GM23338 (cell line): Measurements from ENCODE around the gene ATP6V1A. TPM values are rescaled to one million over a fixed set of nuclear protein-coding genes. Genes with fewer than 3 reads are reported as not detected.

Experiments
- ATAC-seq: fragments of 200-7000 bp; cut with Tn5 transposase; 3 replicates; pipeline ENCODE4 v1.9.1; 2020
- DNase-seq: peaks from one replicate; pipeline ENCODE4 v3.0.0-alpha.2; 2015; ENCODE audit warnings: low spot score
- H2AFZ ChIP-seq: fragments of 200-600 bp; sonication (generic); 2 replicates; pipeline ENCODE4 v1.8.0; 2016; ENCODE audit warnings: antibody characterized with exemption, mild to moderate bottlenecking, moderate library complexity
- H3F3A ChIP-seq: fragments of 200-600 bp; sonication (generic); replicated peaks from 2 replicates; pipeline ENCODE4 v1.8.0; 2017; ENCODE audit warnings: antibody characterized with exemption, mixed run types, low read depth
- H3K27ac ChIP-seq: fragments of 200-600 bp; sonication (generic); 2 replicates; pipeline ENCODE4 v1.6.1; 2016; ENCODE audit warnings: low read depth
- H3K27me3 ChIP-seq: fragments of 200-600 bp; sonication (generic); 2 replicates; pipeline ENCODE4 v1.8.0; 2016; ENCODE audit warnings: mild to moderate bottlenecking, mixed run types, moderate library complexity; ENCODE audit not compliant: insufficient read depth
- H3K36me3 ChIP-seq: fragments of 200-600 bp; sonication (generic); 2 replicates; pipeline ENCODE4 v1.8.0; 2016; ENCODE audit warnings: mild to moderate bottlenecking; ENCODE audit not compliant: insufficient read depth
- H3K4me1 ChIP-seq: fragments of 200-600 bp; sonication (generic); 2 replicates; pipeline ENCODE4 v1.8.0; 2016; ENCODE audit warnings: mild to moderate bottlenecking, moderate library complexity; ENCODE audit not compliant: insufficient read depth
- H3K4me2 ChIP-seq: fragments of 200-600 bp; sonication (generic); 2 replicates; pipeline ENCODE4 v1.7.1; 2017; ENCODE audit warnings: mixed run types
- H3K4me3 ChIP-seq: fragments of 200-600 bp; sonication (generic); 2 replicates; pipeline ENCODE4 v1.6.1; 2016; ENCODE audit warnings: mixed run types
- H3K79me2 ChIP-seq: fragments of 200-600 bp; sonication (generic); replicated peaks from 2 replicates; pipeline ENCODE4 v1.8.0; 2017; ENCODE audit warnings: mild to moderate bottlenecking; ENCODE audit not compliant: insufficient read depth
- H3K9me2 ChIP-seq: fragments of 200-600 bp; sonication (generic); 2 replicates; pipeline ENCODE4 v1.8.0; 2017; ENCODE audit not compliant: insufficient read depth
- H4K20me1 ChIP-seq: fragments of 200-600 bp; sonication (generic); replicated peaks from 2 replicates; pipeline ENCODE4 v1.8.0; 2017; ENCODE audit warnings: mild to moderate bottlenecking; ENCODE audit not compliant: insufficient read depth
- H3K27ac Mint-ChIP-seq: 2 replicates; pipeline ENCODE4 v1.8.0; 2020; ENCODE audit warnings: inconsistent platforms, mild to moderate bottlenecking, moderate library complexity, mixed read lengths
- H3K27me3 Mint-ChIP-seq: 3 replicates; pipeline ENCODE4 v1.8.0; 2022; ENCODE audit warnings: low read depth, mild to moderate bottlenecking, moderate library complexity, mixed read lengths, inconsistent platforms; ENCODE audit not compliant: insufficient read depth, poor library complexity
- H3K36me3 Mint-ChIP-seq: 3 replicates; pipeline ENCODE4 v1.8.0; 2021; ENCODE audit warnings: low read depth, mild to moderate bottlenecking, inconsistent platforms, moderate library complexity, mixed read lengths
- H3K4me1 Mint-ChIP-seq: 3 replicates; pipeline ENCODE4 v1.8.0; 2020; ENCODE audit warnings: mild to moderate bottlenecking, inconsistent platforms, mixed read lengths
- H3K4me3 Mint-ChIP-seq: 3 replicates; pipeline ENCODE4 v1.8.0; 2021; ENCODE audit warnings: moderate library complexity, mild to moderate bottlenecking, inconsistent platforms, mixed read lengths
- H3K9me3 Mint-ChIP-seq: 3 replicates; pipeline ENCODE4 v1.8.0; 2020; ENCODE audit warnings: moderate library complexity, mild to moderate bottlenecking, inconsistent platforms, mixed read lengths
- CREB1 ChIP-seq: fragments of 250-450 bp; sonication (Bioruptor Pico); IDR thresholded peaks from 2 replicates; pipeline ENCODE4 v1.5.0; 2020; ENCODE audit warnings: low read depth, mild to moderate bottlenecking, moderate library complexity
- EZH2 ChIP-seq: fragments of 200-600 bp; sonication (generic); IDR thresholded peaks from one replicate; pipeline ENCODE4 v1.8.0; 2017; ENCODE audit warnings: antibody characterized with exemption, mild to moderate bottlenecking, low read depth; ENCODE audit not compliant: unreplicated experiment
- EZH2phosphoT487 ChIP-seq: fragments of 200-600 bp; sonication (generic); IDR thresholded peaks from one replicate; pipeline ENCODE4 v1.8.1; 2018; ENCODE audit warnings: antibody characterized with exemption; ENCODE audit not compliant: unreplicated experiment
- JUNB ChIP-seq: IDR thresholded peaks from one replicate; pipeline ENCODE4 v1.6.1; 2016; ENCODE audit warnings: antibody characterized with exemption; ENCODE audit not compliant: unreplicated experiment
- NANOG ChIP-seq: IDR thresholded peaks from 2 replicates; pipeline ENCODE4 v1.6.1; 2016; ENCODE audit warnings: antibody characterized with exemption, borderline replicate concordance
- POLR2AphosphoS5 ChIP-seq: IDR thresholded peaks from 2 replicates; pipeline ENCODE4 v1.6.1; 2016; ENCODE audit warnings: antibody characterized with exemption, low read depth
- STAT1 ChIP-seq: IDR thresholded peaks from one replicate; pipeline ENCODE4 v1.6.1; 2016; ENCODE audit warnings: antibody characterized with exemption; ENCODE audit not compliant: unreplicated experiment
- ZNF114 ChIP-seq: fragments of 250-450 bp; sonication (Bioruptor Pico); IDR thresholded peaks from 2 replicates; pipeline ENCODE4 v1.5.0; 2020; ENCODE audit warnings: mild to moderate bottlenecking, moderate library complexity
- ZNF331 ChIP-seq: fragments of 250-450 bp; sonication (Bioruptor Pico); IDR thresholded peaks from 2 replicates; pipeline ENCODE4 v1.5.0; 2020; ENCODE audit warnings: low read depth, mild to moderate bottlenecking, moderate library complexity
- polyA plus RNA-seq: library from polyadenylated mRNA; unstranded; fragments of >200 nt; fragmentation: Nextera tagmentation; extraction: Ambion mirVana; gene quantifications from 2 replicates; pipeline ENCODE4 v1.2.1, GENCODE V29; 2016
- total RNA-seq: library from RNA; depleted of rRNA; stranded (reverse); fragments of >200 nt; shearing (Covaris generic); gene quantifications from 2 replicates; pipeline ENCODE4 v1.2.3, GENCODE V29; 2014
- TF ChIP-seq, protein P1 (sequence below), 2 experiments: fragments of 200-600 bp in 1 of 2; sonication (generic) in 1 of 2; conservative IDR thresholded peaks; 2 replicates each; pipeline versions ENCODE4 v1.5.1 to v1.6.1; 2016 to 2017; ENCODE audit warnings: antibody characterized with exemption in 2 of 2, low read depth in 2 of 2, mild to moderate bottlenecking in 2 of 2, moderate library complexity in 1 of 2
- TF ChIP-seq, protein P2 (sequence below): fragments of 250-450 bp; sonication (Bioruptor Pico); IDR thresholded peaks from 2 replicates; pipeline ENCODE4 v1.5.0; 2020; ENCODE audit warnings: mild to moderate bottlenecking, moderate library complexity

Gene ATP6V1A
- total and polyA plus RNA-seq, 2 experiments from 2014 or later: 38.0 to 87.3 TPM

DNA sequence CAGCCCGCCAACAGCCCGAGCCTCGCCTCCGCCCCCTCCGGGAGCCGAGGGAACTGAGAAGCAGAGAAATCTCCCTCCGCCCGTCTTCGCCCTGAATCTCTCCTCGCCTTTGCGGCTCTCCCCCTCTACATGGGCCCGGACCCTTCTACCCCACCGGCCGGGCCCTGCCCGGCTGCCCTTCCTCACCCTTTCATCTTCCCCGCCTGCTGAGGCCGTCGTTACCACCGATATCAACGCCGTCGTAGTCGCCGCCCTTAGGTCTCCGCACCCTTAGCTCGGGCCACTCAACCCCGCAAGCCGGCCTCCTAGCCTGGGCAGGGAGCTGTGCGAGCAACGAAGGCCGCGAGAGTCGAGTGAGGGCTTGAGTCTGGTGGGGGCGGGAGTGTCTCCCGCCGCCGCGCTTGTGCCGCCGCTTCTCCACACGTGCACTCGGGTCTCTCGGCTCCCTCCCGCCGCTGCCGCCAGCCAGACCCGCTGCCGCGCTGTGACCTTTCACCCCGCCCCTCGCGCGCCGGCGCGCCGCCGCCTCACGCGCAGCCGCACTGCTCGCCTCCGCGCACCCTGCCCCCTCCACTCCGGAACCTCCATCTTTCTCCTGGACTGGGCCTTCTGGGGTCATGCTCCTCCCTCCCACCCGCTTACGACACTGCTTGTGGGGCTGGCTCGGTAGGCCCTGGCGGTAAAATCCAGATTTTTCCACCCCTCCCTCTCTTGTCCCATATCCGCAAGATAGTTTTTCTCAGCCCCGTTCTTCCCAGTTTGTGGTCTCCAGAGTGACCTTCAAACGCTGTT is 883 bp upstream of the ATP6V1A start, which contains the start of gene NAA50:
TSS of gene NAA50 (minus strand) at position 494 of the 792 bp plus-strand sequence. CDS start at position 194, 300 bp downstream.
- Mint-ChIP-seq H3K9me3 (peaks cover 2% of the 10 kb centered on the region; the same call in 2 of the 3 replicates), H3K4me1 (peaks cover 44% of the 10 kb centered on the region), H3K27me3 (peaks cover 18% of the 10 kb centered on the region), H3K4me3 (peak within 1 kb of the TSS; percentile 100), H3K27ac (peak within 1 kb of the TSS; percentile 100), H3K36me3 (peaks cover 14% of the 10 kb centered on the region)
- Histone ChIP-seq H3K9me2 (no peaks in the 10 kb centered on the region), H4K20me1 (peaks cover 33% of the 10 kb centered on the region), H3K4me3 (peak within 1 kb of the TSS; percentile 80), H3K27ac (peak within 1 kb of the TSS; percentile 100), H2AFZ (peak within 1 kb of the TSS; percentile 4; the same call in 1 of the 2 replicates), H3K79me2 (peaks cover 81% of the 10 kb centered on the region), H3K36me3 (no peaks in the 10 kb centered on the region), H3K27me3 (no peaks in the 10 kb centered on the region), H3F3A (no peaks in the 10 kb centered on the region), H3K4me2 (peak within 1 kb of the TSS; percentile 81), H3K4me1 (peaks cover 23% of the 10 kb centered on the region)
- TF ChIP-seq CREB1 (CRISPR knock-in tag) (peak; percentile 44; the same call in 1 of the 2 replicates), JUNB (no peak), POLR2AphosphoS5 (peak; percentile 88), STAT1 (no peak), ZNF331 (CRISPR knock-in tag) (no peak)
- TF ChIP-seq, protein P1, sequence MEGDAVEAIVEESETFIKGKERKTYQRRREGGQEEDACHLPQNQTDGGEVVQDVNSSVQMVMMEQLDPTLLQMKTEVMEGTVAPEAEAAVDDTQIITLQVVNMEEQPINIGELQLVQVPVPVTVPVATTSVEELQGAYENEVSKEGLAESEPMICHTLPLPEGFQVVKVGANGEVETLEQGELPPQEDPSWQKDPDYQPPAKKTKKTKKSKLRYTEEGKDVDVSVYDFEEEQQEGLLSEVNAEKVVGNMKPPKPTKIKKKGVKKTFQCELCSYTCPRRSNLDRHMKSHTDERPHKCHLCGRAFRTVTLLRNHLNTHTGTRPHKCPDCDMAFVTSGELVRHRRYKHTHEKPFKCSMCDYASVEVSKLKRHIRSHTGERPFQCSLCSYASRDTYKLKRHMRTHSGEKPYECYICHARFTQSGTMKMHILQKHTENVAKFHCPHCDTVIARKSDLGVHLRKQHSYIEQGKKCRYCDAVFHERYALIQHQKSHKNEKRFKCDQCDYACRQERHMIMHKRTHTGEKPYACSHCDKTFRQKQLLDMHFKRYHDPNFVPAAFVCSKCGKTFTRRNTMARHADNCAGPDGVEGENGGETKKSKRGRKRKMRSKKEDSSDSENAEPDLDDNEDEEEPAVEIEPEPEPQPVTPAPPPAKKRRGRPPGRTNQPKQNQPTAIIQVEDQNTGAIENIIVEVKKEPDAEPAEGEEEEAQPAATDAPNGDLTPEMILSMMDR (conservative IDR thresholded peaks at IDR 0.05; ENCODE audit: low read depth in 2 of 2): 0 out of 4 replicates have a peak, but pooled peaks of 1 of the 2 experiments have one; percentile 5
- DNase-seq: peak; percentile 93
- ATAC-seq: peak; percentile 69

DNA sequence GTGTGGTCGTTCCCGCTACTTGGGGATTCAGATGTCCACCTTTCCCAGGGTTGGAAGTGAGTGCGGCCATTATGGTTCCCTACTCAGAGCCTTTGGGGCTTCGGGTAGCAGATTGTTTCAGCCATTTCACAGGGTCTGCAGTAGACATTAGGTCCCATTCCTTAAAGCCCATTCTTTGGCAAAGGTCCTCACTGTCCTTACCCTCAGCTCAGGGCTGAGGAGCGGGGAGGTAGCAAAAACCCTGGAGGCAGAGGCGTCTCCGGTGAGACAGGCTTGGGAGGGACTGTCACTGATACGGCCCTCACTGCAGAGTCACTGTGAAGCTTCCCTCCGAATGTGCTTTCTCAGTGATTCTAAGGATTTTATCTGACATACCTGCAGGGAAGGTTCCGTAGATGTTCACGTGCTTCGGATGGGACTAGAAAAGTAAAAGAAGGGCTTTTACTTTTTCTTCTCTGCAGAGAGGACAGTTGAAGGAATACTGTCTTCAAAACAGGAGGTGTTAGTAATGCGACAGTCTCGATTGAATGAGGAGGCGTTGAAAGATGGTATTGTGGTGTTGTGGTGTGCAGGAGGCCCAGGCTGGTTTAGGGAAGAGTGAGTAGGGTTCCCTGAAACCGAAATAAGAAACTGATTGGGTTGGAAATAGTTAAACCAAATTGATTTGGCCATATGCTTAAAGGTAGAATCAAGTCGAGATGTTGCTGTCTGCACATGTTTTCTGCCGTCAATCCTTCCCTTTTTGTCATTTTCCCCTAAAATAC is 630 bp downstream of the ATP6V1A start:
- Mint-ChIP-seq H3K36me3 (peaks cover 14% of the 10 kb centered on the region), H3K27me3 (peaks cover 18% of the 10 kb centered on the region), H3K4me1 (peaks cover 32% of the 10 kb centered on the region), H3K4me3 (peak overlapping the region; percentile 100), H3K27ac (peak overlapping the region; percentile 100), H3K9me3 (peaks cover 2% of the 10 kb centered on the region; the same call in 2 of the 3 replicates)
- ATAC-seq: peak; percentile 6
- peak overlapping the region; percentile 81 for H3K4me2 ChIP-seq
- H3K36me3 ChIP-seq: no peaks in the 10 kb centered on the region
- DNase-seq: peak; percentile 24
- 0 out of 2 replicates have a peak overlapping the region, but pooled peaks have one; percentile 4 for H2AFZ ChIP-seq
- H4K20me1 ChIP-seq: peaks cover 22% of the 10 kb centered on the region
- no peaks in the 10 kb centered on the region for H3F3A ChIP-seq
- peak overlapping the region; percentile 78; the same call in 1 of the 2 replicates for H3K27ac ChIP-seq
- H3K27me3 ChIP-seq: no peaks in the 10 kb centered on the region
- H3K4me1 ChIP-seq: peaks cover 29% of the 10 kb centered on the region
- peaks cover 81% of the 10 kb centered on the region for H3K79me2 ChIP-seq
- H3K4me3 ChIP-seq: peak overlapping the region; percentile 80
- no peaks in the 10 kb centered on the region for H3K9me2 ChIP-seq
- no peak for TF ChIP-seq ZNF114 (CRISPR knock-in tag)
- no peak for TF ChIP-seq POLR2AphosphoS5
- no peak for TF ChIP-seq JUNB
- TF ChIP-seq EZH2phosphoT487: no peak
- no peak for TF ChIP-seq NANOG
- TF ChIP-seq, protein P2, sequence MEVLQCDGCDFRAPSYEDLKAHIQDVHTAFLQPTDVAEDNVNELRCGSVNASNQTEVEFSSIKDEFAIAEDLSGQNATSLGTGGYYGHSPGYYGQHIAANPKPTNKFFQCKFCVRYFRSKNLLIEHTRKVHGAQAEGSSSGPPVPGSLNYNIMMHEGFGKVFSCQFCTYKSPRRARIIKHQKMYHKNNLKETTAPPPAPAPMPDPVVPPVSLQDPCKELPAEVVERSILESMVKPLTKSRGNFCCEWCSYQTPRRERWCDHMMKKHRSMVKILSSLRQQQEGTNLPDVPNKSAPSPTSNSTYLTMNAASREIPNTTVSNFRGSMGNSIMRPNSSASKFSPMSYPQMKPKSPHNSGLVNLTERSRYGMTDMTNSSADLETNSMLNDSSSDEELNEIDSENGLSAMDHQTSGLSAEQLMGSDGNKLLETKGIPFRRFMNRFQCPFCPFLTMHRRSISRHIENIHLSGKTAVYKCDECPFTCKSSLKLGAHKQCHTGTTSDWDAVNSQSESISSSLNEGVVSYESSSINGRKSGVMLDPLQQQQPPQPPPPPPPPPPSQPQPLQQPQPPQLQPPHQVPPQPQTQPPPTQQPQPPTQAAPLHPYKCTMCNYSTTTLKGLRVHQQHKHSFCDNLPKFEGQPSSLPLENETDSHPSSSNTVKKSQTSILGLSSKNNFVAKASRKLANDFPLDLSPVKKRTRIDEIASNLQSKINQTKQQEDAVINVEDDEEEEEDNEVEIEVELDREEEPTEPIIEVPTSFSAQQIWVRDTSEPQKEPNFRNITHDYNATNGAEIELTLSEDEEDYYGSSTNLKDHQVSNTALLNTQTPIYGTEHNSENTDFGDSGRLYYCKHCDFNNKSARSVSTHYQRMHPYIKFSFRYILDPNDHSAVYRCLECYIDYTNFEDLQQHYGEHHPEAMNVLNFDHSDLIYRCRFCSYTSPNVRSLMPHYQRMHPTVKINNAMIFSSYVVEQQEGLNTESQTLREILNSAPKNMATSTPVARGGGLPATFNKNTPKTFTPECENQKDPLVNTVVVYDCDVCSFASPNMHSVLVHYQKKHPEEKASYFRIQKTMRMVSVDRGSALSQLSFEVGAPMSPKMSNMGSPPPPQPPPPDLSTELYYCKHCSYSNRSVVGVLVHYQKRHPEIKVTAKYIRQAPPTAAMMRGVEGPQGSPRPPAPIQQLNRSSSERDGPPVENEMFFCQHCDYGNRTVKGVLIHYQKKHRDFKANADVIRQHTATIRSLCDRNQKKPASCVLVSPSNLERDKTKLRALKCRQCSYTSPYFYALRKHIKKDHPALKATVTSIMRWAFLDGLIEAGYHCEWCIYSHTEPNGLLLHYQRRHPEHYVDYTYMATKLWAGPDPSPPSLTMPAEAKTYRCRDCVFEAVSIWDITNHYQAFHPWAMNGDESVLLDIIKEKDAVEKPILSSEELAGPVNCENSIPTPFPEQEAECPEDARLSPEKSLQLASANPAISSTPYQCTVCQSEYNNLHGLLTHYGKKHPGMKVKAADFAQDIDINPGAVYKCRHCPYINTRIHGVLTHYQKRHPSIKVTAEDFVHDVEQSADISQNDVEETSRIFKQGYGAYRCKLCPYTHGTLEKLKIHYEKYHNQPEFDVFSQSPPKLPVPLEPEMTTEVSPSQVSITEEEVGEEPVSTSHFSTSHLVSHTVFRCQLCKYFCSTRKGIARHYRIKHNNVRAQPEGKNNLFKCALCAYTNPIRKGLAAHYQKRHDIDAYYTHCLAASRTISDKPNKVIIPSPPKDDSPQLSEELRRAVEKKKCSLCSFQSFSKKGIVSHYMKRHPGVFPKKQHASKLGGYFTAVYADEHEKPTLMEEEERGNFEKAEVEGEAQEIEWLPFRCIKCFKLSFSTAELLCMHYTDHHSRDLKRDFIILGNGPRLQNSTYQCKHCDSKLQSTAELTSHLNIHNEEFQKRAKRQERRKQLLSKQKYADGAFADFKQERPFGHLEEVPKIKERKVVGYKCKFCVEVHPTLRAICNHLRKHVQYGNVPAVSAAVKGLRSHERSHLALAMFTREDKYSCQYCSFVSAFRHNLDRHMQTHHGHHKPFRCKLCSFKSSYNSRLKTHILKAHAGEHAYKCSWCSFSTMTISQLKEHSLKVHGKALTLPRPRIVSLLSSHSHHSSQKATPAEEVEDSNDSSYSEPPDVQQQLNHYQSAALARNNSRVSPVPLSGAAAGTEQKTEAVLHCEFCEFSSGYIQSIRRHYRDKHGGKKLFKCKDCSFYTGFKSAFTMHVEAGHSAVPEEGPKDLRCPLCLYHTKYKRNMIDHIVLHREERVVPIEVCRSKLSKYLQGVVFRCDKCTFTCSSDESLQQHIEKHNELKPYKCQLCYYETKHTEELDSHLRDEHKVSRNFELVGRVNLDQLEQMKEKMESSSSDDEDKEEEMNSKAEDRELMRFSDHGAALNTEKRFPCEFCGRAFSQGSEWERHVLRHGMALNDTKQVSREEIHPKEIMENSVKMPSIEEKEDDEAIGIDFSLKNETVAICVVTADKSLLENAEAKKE (CRISPR knock-in tag): no peak
- no peak for TF ChIP-seq EZH2
